Activated naive CD8-positive, alpha-beta T cell treated with anti-CD3 and anti-CD28 coated beads, Interleukin-2, amount 10 ng/mL, durations not matched to agents 7 days and 5 days (primary cell): ENCODE data around the gene COMP. TPM values are rescaled to one million over a fixed set of nuclear protein-coding genes. Genes with fewer than 3 reads are reported as not detected.
A peak's percentile ranks its signal among the peaks of the same experiment; 100 is the strongest.

Experiments used
- ATAC-seq: fragments of 150-1000 bp; cut with Tn5 transposase; one replicate; pipeline ENCODE4 v1.10.0; 2021; ENCODE audit warnings: low read depth, moderate library complexity
- POLR2A ChIA-PET: fragments of 350-600 bp; sonication (Branson Sonifier 250); formaldehyde crosslinking; loops from one replicate; lab custom pipeline; 2021; ENCODE audit warnings: antibody characterized with exemption; lab: Charles Lee
- DNase-seq: peaks from one replicate; pipeline ENCODE4 v3.0.0; 2021
- H3K27ac Mint-ChIP-seq: one replicate; pipeline ENCODE4 v1.8.0; 2022; ENCODE audit warnings: mild to moderate bottlenecking, mixed read lengths
- H3K27me3 Mint-ChIP-seq: one replicate; pipeline ENCODE4 v1.8.0; 2022; ENCODE audit warnings: mild to moderate bottlenecking, moderate library complexity, mixed read lengths
- H3K36me3 Mint-ChIP-seq: one replicate; pipeline ENCODE4 v1.8.0; 2021; ENCODE audit warnings: mild to moderate bottlenecking, mixed read lengths
- H3K4me1 Mint-ChIP-seq: one replicate; pipeline ENCODE4 v1.8.0; 2021; ENCODE audit warnings: mixed read lengths
- H3K4me3 Mint-ChIP-seq: one replicate; pipeline ENCODE4 v1.8.0; 2022; ENCODE audit warnings: mild to moderate bottlenecking, moderate library complexity, mixed read lengths
- H3K9me3 Mint-ChIP-seq: one replicate; pipeline ENCODE4 v1.8.0; 2021; ENCODE audit warnings: mixed read lengths
- total RNA-seq, 2 experiments: library from RNA; stranded (reverse); gene quantifications; one replicate each; pipeline ENCODE4 v1.2.3, GENCODE V29; 2021

COMP gene
- total RNA-seq: not detected

- DNase-seq (no peak), ATAC-seq (no peak)
- no peaks in the 10 kb centered on the region for H3K9me3 Mint-ChIP-seq
- POLR2A ChIA-PET: interaction anchor here (0.5 to 1.5 kb wide), 2 partner anchors 202 to 236 kb away, joined by 3 to 4 read pairs; partner anchors contain the start of gene REX1BD
- peak within 1 kb of the TSS; percentile 24 for H3K27ac Mint-ChIP-seq
- H3K27me3 Mint-ChIP-seq: peaks cover 78% of the 10 kb centered on the region
- peaks cover 6% of the 10 kb centered on the region for H3K36me3 Mint-ChIP-seq
- H3K4me1 Mint-ChIP-seq: peaks cover 16% of the 10 kb centered on the region
- peak within 1 kb of the TSS; percentile 32 for H3K4me3 Mint-ChIP-seq
Measured at GRCh38 chr19:18790566-18791314, at the start of gene COMP. TSS of gene COMP (minus strand) at chr19:18791305. CDS start at chr19:18791269, 36 bp downstream.

DNA sequence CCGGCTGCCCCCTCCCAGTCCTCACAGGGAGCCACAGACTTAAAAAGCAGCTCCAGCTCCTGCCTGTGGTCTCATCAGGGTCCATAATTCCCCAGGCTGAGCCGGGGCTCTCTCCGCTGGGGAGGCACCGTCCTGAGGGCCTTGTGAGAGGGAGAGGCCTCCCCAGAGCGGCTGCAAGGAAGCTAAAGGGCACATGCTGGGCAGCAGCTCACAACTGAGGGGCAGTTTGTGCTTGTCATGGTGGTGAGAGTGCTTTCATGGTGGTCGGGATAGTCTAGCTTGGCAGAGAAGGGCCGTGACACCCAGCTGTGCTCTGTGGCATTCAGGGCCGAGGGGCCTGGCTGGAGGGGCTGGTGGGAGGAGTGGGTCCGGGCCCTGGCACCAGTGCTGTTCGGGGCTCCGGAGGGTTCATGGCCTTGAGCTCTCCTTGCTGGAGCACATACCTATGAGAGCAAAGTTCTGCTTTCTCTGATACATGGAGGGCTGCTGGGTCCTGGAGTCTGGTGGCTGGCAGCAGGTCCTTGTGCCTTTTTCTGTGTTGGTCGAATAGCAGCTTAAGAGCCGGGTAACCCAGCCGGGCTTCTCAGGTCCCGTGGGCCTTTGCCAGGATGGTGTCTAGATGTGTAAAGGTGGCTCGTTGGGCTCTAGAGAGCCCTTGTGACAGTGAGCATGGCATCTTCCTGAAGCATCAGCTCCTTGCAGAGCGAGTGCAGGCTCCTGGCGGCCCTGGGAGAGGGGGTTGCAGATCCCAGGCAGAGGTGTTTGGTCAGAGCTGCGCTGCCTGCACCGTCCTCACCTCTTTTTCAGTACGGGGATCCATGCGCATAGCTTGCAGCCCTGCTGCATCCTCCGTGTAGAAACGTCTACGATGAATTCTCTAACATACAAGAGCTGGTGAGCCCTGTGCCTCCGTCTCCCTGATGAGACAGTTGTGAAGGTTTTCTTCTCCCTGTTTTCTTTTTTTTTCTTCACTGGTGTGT is 49.5 kb upstream of the COMP start:
- Mint-ChIP-seq H3K4me1 (peaks cover 36% of the 10 kb centered on the region), H3K36me3 (peaks cover 17% of the 10 kb centered on the region), H3K9me3 (no peaks in the 10 kb centered on the region), H3K27me3 (no peaks in the 10 kb centered on the region), H3K4me3 (no peak overlapping the region), H3K27ac (peak overlapping the region; percentile 8)
- no peak for DNase-seq
- POLR2A ChIA-PET: interaction anchor here (1.5 to 6.2 kb wide), 2 partner anchors 8 to 16 kb away, joined by 3 to 46 read pairs; partner anchors contain the start of gene UPF1
- ATAC-seq: no peak

- ATAC-seq (no peak), DNase-seq (no peak)
- Mint-ChIP-seq H3K4me3 (no peak overlapping the region), H3K4me1 (peaks cover 44% of the 10 kb centered on the region), H3K27me3 (no peaks in the 10 kb centered on the region), H3K27ac (no peak overlapping the region), H3K36me3 (peaks cover 21% of the 10 kb centered on the region), H3K9me3 (no peaks in the 10 kb centered on the region)
- POLR2A ChIA-PET: interaction anchor here (1.5 to 6.2 kb wide), 2 partner anchors 7 to 16 kb away, joined by 3 to 46 read pairs; partner anchors contain the start of gene UPF1
Measured at GRCh38 chr19:18839465-18840287, 48.6 kb upstream of the COMP start.

DNA sequence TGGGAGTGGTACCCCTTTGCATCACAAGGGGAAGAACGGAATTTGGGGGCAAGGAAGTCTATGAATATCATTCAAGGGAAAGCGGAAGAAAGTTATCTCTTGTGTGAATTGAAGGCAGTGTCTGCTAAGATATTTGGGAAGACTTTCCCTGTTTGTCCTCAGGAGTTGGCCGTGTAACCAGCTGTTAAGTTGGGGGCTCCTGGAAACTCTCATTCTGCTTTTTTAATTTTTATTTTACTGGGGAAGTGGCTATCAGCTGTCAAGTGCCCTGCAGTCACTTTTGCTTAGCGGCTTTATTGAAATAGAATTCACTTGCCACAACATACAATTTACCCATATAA is 43.5 kb upstream of the COMP start:
- Mint-ChIP-seq H3K4me1 (peaks cover 34% of the 10 kb centered on the region), H3K36me3 (peaks cover 32% of the 10 kb centered on the region), H3K27me3 (no peaks in the 10 kb centered on the region), H3K9me3 (no peaks in the 10 kb centered on the region), H3K4me3 (peak overlapping the region; percentile 89), H3K27ac (no peak overlapping the region)
- ATAC-seq (no peak), DNase-seq (no peak)
- POLR2A ChIA-PET: interaction anchor here (0.6 kb wide), 1 partner anchor 9 kb away, joined by 4 read pairs; no protein-coding TSS in a partner anchor

DNA sequence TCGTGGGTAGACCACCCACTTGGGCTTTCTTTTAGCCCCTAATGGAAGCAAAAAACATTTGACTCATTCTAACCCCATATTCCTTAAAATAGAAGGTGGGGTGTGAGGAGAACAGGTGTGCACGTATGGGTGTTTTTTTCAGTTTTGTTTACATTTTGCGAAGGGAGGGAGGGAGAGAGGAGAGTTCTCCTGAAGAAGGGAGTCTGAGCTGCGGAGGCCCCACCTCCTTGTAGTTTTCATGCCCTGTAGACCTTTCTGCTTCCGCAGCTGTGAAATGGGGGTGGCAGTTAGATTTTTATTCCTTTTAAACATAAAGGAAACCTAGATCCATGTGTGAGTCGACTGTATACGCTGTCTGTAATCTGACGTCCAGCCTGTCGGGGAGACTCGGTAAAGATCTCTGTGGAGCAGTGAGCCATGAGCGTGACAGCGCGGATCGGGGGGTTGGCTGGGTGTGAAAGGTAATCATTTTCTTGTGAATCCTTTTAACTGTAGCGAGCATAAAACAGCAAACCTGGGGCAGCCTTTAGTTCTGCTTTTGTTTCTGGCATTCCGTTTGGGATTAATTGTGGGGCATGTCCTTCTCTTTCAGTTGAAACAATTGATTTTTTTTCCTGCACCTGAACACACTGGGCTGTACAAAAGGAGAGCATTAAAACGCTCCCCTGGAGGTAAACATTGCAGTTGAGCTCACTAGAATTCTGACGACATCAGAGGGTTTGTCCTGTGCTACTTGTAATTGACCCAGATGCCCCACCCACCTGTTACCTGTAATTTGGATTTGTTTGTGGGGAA is 42.9 kb upstream of the COMP start:
- Mint-ChIP-seq H3K27ac (peak overlapping the region; percentile 17), H3K4me1 (peaks cover 34% of the 10 kb centered on the region), H3K36me3 (peaks cover 30% of the 10 kb centered on the region), H3K27me3 (no peaks in the 10 kb centered on the region), H3K4me3 (peak overlapping the region; percentile 89), H3K9me3 (no peaks in the 10 kb centered on the region)
- DNase-seq: no peak
- ATAC-seq: no peak
- POLR2A ChIA-PET: interaction anchor here (0.6 to 4.0 kb wide), 3 partner anchors 9 to 56 kb away, joined by 3 to 46 read pairs (median 3); no protein-coding TSS in a partner anchor

DNA sequence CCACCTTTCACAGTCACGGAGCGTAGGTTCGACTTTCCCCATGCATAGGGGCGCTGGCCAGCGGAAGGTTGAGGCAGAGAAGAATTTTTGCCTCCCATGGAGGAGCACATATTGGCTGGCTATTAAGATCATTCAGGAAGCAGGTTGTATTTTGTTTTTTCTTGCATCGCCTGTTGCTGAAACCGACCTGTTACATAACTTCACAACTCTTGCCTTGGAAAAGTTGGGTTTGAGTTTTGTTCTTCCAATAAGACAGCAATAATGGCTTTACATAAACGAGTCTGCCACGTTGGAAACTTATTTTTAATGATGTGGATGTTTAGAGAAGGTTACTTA is 42.0 kb upstream of the COMP start:
- peak overlapping the region; percentile 89 for H3K4me3 Mint-ChIP-seq
- peak overlapping the region; percentile 87 for H3K27ac Mint-ChIP-seq
- peaks cover 34% of the 10 kb centered on the region for H3K4me1 Mint-ChIP-seq
- H3K9me3 Mint-ChIP-seq: no peaks in the 10 kb centered on the region
- H3K27me3 Mint-ChIP-seq: peaks cover 2% of the 10 kb centered on the region
- DNase-seq: no peak
- no peak for ATAC-seq
- POLR2A ChIA-PET: interaction anchor here (0.6 to 4.0 kb wide), 8 partner anchors 10 to 416 kb away, joined by 3 to 46 read pairs (median 6); partner anchors contain the start of genes COPE, DDX49 and KXD1
- peaks cover 24% of the 10 kb centered on the region for H3K36me3 Mint-ChIP-seq

DNA sequence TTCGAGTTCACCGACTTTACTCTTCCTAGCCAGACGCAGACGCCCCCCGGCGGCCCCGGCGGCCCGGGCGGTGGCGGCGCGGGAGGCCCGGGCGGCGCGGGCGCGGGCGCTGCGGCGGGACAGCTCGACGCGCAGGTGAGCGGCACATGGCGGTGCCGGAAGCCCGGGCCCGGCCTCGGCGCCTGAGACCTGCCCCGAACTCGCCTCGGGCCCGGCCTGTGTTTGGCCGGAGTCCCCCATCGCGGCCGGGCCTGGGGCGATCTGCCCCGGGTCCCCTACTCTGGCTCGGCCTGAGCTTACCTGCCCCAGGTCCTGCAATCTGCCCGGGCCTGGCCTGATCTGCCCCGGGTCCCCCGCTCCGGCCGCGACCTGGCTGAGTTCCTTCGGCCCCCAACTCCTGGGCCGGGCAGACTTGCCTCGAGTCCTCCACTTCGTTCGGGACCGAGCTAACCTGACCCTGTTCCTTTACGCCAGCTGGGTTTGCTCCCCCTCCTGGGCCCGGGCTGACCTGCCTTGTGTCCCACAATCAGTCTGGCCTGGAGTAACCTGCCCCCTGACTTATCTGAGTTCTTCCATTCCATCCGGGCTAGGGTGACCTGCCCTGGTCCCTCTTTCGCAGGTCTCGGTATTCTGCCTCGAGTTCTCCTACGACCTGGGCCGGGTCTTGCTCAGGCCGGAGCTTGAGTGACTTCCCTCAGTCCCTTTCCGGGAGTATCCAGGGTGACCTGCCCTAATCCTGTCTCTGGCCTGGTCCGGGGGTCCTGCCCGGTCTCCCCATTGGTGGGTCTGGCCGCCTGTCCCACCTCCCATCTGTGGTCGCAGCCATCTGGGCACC is 41.4 kb upstream of the COMP start:
- POLR2A ChIA-PET: interaction anchor here (0.6 to 4.0 kb wide), 14 partner anchors 10 to 416 kb away, joined by 3 to 46 read pairs (median 5); partner anchors contain the start of genes COPE, DDX49, KXD1 and REX1BD
- H3K4me1 Mint-ChIP-seq: peaks cover 31% of the 10 kb centered on the region
- peaks cover 22% of the 10 kb centered on the region for H3K36me3 Mint-ChIP-seq

DNA sequence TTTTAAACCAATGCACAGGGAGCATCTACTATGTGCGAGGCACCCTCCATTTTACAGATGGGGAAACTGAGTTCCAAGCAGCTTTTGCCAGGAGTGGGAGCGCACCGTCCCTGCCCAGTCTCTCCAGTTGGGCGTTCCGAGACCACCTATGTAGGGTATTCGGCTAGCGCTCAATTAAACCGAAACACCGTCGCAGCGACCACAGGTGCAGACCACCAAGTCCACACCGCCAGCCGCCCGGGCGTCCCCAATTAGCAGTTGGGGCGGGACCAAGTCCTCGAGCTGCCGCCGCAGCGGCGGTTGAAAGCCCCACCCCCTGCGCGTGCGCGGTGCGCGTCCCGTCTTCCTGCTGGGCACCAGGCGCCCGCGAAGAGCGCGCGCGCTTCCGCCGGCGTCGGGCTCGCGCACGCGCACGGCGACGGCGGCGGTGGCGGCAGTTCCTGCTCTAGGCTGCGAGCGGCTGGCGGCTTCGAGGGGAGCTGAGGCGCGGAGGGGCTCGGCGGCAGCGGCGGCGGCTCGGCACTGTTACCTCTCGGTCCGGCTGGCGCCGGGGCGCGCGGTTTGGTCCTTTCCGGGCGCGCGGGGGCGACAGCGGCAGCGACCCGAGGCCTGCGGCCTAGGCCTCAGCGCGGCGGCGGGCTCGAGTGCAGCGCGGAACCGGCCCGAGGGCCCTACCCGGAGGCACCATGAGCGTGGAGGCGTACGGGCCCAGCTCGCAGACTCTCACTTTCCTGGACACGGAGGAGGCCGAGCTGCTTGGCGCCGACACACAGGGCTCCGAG is 40.6 kb upstream of the COMP start, which contains the start of gene UPF1:
Gene UPF1, plus strand, starts transcription at position 436 of the 782 bp plus-strand sequence. Its CDS starts 251 bp downstream, at position 687.
- peak within 1 kb of the TSS; percentile 87 for H3K27ac Mint-ChIP-seq
- H3K27me3 Mint-ChIP-seq: peaks cover 13% of the 10 kb centered on the region
- POLR2A ChIA-PET: interaction anchor here (0.8 to 4.0 kb wide), 15 partner anchors 11 to 415 kb away, joined by 3 to 46 read pairs (median 5); partner anchors contain the start of genes COPE, DDX49, FKBP8 and KXD1
- peak within 1 kb of the TSS; percentile 89 for H3K4me3 Mint-ChIP-seq
- peaks cover 2% of the 10 kb centered on the region for H3K9me3 Mint-ChIP-seq
- peak; percentile 99 for DNase-seq
- peak; percentile 70 for ATAC-seq
- peaks cover 22% of the 10 kb centered on the region for H3K36me3 Mint-ChIP-seq
- peaks cover 31% of the 10 kb centered on the region for H3K4me1 Mint-ChIP-seq

More for the DNA sequence above, 41.4 kb upstream of the COMP start:
- Mint-ChIP-seq H3K27me3 (peaks cover 7% of the 10 kb centered on the region), H3K27ac (peak overlapping the region; percentile 87), H3K4me3 (peak overlapping the region; percentile 89), H3K9me3 (peaks cover 2% of the 10 kb centered on the region)
- ATAC-seq (peak; percentile 44), DNase-seq (peak; percentile 40)

GRCh38 chr19:18830488-18830887 is 39.4 kb upstream of the COMP start:
- H3K9me3 Mint-ChIP-seq: peaks cover 4% of the 10 kb centered on the region
- POLR2A ChIA-PET: interaction anchor here (1.2 to 4.0 kb wide), 2 partner anchors 12 to 230 kb away, joined by 3 to 46 read pairs; no protein-coding TSS in a partner anchor
- peaks cover 17% of the 10 kb centered on the region for H3K36me3 Mint-ChIP-seq
- H3K27ac Mint-ChIP-seq: no peak overlapping the region
- peaks cover 21% of the 10 kb centered on the region for H3K4me1 Mint-ChIP-seq
- no peak overlapping the region for H3K4me3 Mint-ChIP-seq
- ATAC-seq: no peak
- H3K27me3 Mint-ChIP-seq: peaks cover 19% of the 10 kb centered on the region
- DNase-seq: no peak

DNA sequence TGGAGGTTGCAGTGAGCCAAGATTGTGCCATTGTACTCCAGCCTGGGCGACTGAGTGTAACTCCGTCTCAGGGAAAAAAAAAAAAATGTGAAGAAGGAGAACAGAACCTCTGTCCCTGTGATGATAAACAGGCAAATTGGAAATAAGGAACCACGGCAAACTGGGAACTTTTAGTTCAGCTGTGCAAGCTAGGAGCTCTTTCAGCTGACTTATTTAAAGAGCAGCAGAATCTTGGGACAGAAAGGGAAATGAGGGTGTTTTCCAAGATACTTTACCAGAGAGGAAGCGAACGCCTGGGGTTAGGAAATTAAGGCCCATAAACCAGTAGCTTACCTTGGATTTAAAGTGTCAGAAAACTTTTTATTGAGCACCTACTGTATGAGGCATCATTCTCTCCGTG is 37.7 kb upstream of the COMP start:
- H3K27ac Mint-ChIP-seq: no peak overlapping the region
- DNase-seq: no peak
- H3K4me1 Mint-ChIP-seq: peaks cover 5% of the 10 kb centered on the region
- no peak overlapping the region for H3K4me3 Mint-ChIP-seq
- no peak for ATAC-seq
- peaks cover 6% of the 10 kb centered on the region for H3K36me3 Mint-ChIP-seq
- POLR2A ChIA-PET: no interaction called here
- H3K27me3 Mint-ChIP-seq: peaks cover 26% of the 10 kb centered on the region
- peaks cover 4% of the 10 kb centered on the region for H3K9me3 Mint-ChIP-seq
